Renal cortical epithelial cell (primary cell): ENCODE results near the gene LVRN. TPM values are rescaled to one million over a fixed set of nuclear protein-coding genes. Genes with fewer than 3 reads are reported as not detected.

ENCODE experiments used
- DNase-seq: peaks from one replicate; pipeline ENCODE4 v3.0.0-alpha.2; 2011; ENCODE audit warnings: low read depth
- total RNA-seq: library from RNA; depleted of rRNA; stranded (reverse); fragments of >200 nt; gene quantifications from 2 replicates; pipeline ENCODE4 v1.2.3, GENCODE V29; 2014

LVRN gene
- total RNA-seq, 1 donor from 2014 or later: 0.30 TPM

GRCh38 chr5:116023619-116024018 lies 61.3 kb downstream of the LVRN start:
- DNase-seq: no peak

GRCh38 chr5:116025866-116026265 lies 63.6 kb downstream of the LVRN start:
- DNase-seq: no peak

- DNase-seq: peak; percentile 97
These were observed 69.8 kb downstream of the LVRN start, which contains the start of gene ARL14EPL for GRCh38 chr5:116032094-116032517. Gene ARL14EPL, plus strand, starts transcription at chr5:116032472. Its CDS starts 18,994 bp downstream, at chr5:116051466.

- DNase-seq: no peak
These were observed 70.7 kb downstream of the LVRN start for GRCh38 chr5:116032991-116033390.

GRCh38 chr5:116035123-116035522 lies 72.8 kb downstream of the LVRN start:
- peak; percentile 92 for DNase-seq

- peak; percentile 11 for DNase-seq
These were observed 75.1 kb downstream of the LVRN start for GRCh38 chr5:116037236-116037822.

GRCh38 chr5:116038817-116039216 lies 76.5 kb downstream of the LVRN start:
- DNase-seq: no peak

- DNase-seq: no peak
These were observed 80.1 kb downstream of the LVRN start for GRCh38 chr5:116042375-116042774.

- no peak for DNase-seq
These were observed 81.8 kb downstream of the LVRN start for GRCh38 chr5:116044073-116044472.

- DNase-seq: no peak
These were observed 83.5 kb downstream of the LVRN start for GRCh38 chr5:116045821-116046220.

- DNase-seq: no peak
These were observed 84.0 kb downstream of the LVRN start for GRCh38 chr5:116046261-116046660.

GRCh38 chr5:116046823-116047222 lies 84.5 kb downstream of the LVRN start:
- no peak for DNase-seq

GRCh38 chr5:116058346-116058936 lies 96.2 kb downstream of the LVRN start:
- DNase-seq: no peak

GRCh38 chr5:116062352-116062751 lies 100.1 kb downstream of the LVRN start:
- DNase-seq: no peak

- DNase-seq: no peak
These were observed 101.7 kb downstream of the LVRN start for GRCh38 chr5:116063950-116064349.

GRCh38 chr5:116068028-116068632 lies 105.9 kb downstream of the LVRN start:
- DNase-seq: peak; percentile 49

- DNase-seq: no peak
These were observed 108.9 kb downstream of the LVRN start for GRCh38 chr5:116071211-116071610.

- peak; percentile 29 for DNase-seq
These were observed 113.0 kb downstream of the LVRN start for GRCh38 chr5:116075191-116075831.

- no peak for DNase-seq
These were observed 114.2 kb downstream of the LVRN start for GRCh38 chr5:116076496-116076895.
